IMR-90 (cell line): ENCODE measurements around the gene SPRR4. TPM values are rescaled to one million over a fixed set of nuclear protein-coding genes. Genes with fewer than 3 reads are reported as not detected.

Experiments used
- ATAC-seq: fragments of 200-7000 bp; cut with Tn5 transposase; 2 replicates; pipeline ENCODE4 v1.9.1; 2020; ENCODE audit warnings: low read depth, mild to moderate bottlenecking, moderate library complexity
- BruUV-seq: library from RNA; stranded (reverse); fragments of 400-500 nt; replicated peaks from 2 replicates; lab custom pipeline; 2021; lab: Mats Ljungman, UMichigan
- CTCF ChIA-PET: fragments of 300-600 bp; formaldehyde crosslinking; extraction: SDS; loops from one replicate; lab custom pipeline; 2021; ENCODE audit warnings: antibody characterized with exemption; lab: Yijun Ruan, JAX
- POLR2A ChIA-PET: fragments of 300-600 bp; sonication (Branson Sonifier 250); formaldehyde crosslinking; loops from one replicate; lab custom pipeline; 2022; ENCODE audit warnings: antibody characterized with exemption; ENCODE audit not compliant: unreplicated experiment; lab: Charles Lee
- DNase-seq: peaks from one replicate; pipeline ENCODE4 v3.0.0; 2013
- H2AFZ ChIP-seq: replicated peaks from 2 replicates; pipeline ENCODE3; 2013; ENCODE audit warnings: low read length, mild to moderate bottlenecking; ENCODE audit not compliant: poor library complexity
- H2AK5ac ChIP-seq: 2 replicates; pipeline ENCODE4 v1.6.1; 2013; ENCODE audit warnings: low read depth, low read length, inconsistent platforms
- H2AK9ac ChIP-seq: replicated peaks from 2 replicates; pipeline ENCODE3; 2013; ENCODE audit warnings: mild to moderate bottlenecking, low read depth, low read length, moderate library complexity; ENCODE audit not compliant: poor library complexity
- H2BK120ac ChIP-seq: 2 replicates; pipeline ENCODE4 v1.6.1; 2013; ENCODE audit warnings: low read depth, low read length, inconsistent platforms
- H2BK15ac ChIP-seq: 3 replicates; pipeline ENCODE4 v1.6.1; 2013; ENCODE audit warnings: low read depth, low read length, inconsistent platforms
- H2BK20ac ChIP-seq: 2 replicates; pipeline ENCODE4 v1.6.1; 2013; ENCODE audit warnings: low read depth, mild to moderate bottlenecking, inconsistent platforms, low read length, moderate library complexity
- H2BK5ac ChIP-seq: 2 replicates; pipeline ENCODE4 v1.6.1; 2013; ENCODE audit warnings: mild to moderate bottlenecking, low read depth, low read length, inconsistent platforms; ENCODE audit not compliant: poor library complexity, severe bottlenecking
- H3K14ac ChIP-seq: replicated peaks from 2 replicates; pipeline ENCODE4 v1.6.1; 2013; ENCODE audit warnings: low read depth, low read length, inconsistent platforms
- H3K18ac ChIP-seq: 2 replicates; pipeline ENCODE4 v1.6.1; 2013; ENCODE audit warnings: low read depth, low read length, control low read depth
- H3K23ac ChIP-seq: 2 replicates; pipeline ENCODE4 v1.6.1; 2013; ENCODE audit warnings: low read depth, low read length, inconsistent platforms
- H3K27ac ChIP-seq: 2 replicates; pipeline ENCODE4 v1.5.1; 2013; ENCODE audit warnings: mild to moderate bottlenecking, control low read depth, low read length; ENCODE audit not compliant: insufficient read depth
- H3K27me3 ChIP-seq: 2 replicates; pipeline ENCODE4 v1.6.1; 2013; ENCODE audit warnings: low read length; ENCODE audit not compliant: control insufficient read depth, insufficient read depth
- H3K36me3 ChIP-seq: 2 replicates; pipeline ENCODE4 v1.6.1; 2013; ENCODE audit warnings: low read length, mixed read lengths; ENCODE audit not compliant: control insufficient read depth, insufficient read depth
- H3K4ac ChIP-seq: 2 replicates; pipeline ENCODE4 v1.6.1; 2013; ENCODE audit warnings: low read depth, low read length, inconsistent platforms
- H3K4me1 ChIP-seq: 2 replicates; pipeline ENCODE4 v1.6.1; 2013; ENCODE audit warnings: low read length, mixed read lengths; ENCODE audit not compliant: control insufficient read depth, insufficient read depth
- H3K4me2 ChIP-seq: 2 replicates; pipeline ENCODE4 v1.6.1; 2013; ENCODE audit warnings: low read depth, mild to moderate bottlenecking, control low read depth, low read length, moderate library complexity
- H3K4me3 ChIP-seq: 2 replicates; pipeline ENCODE4 v1.5.1; 2013; ENCODE audit warnings: low read depth, mild to moderate bottlenecking, control low read depth, low read length, moderate library complexity; ENCODE audit not compliant: insufficient read depth
- H3K56ac ChIP-seq: 2 replicates; pipeline ENCODE4 v1.6.1; 2013; ENCODE audit warnings: low read length, inconsistent platforms; ENCODE audit not compliant: insufficient read depth; ENCODE audit errors: extremely low read depth
- H3K79me1 ChIP-seq, 2 experiments: 2 replicates each; pipeline ENCODE4 v1.6.1; 2013; ENCODE audit warnings: low read length in 2 of 2, inconsistent platforms in 1 of 2, low read depth in 1 of 2
- H3K9ac ChIP-seq: 2 replicates; pipeline ENCODE4 v1.6.1; 2013; ENCODE audit warnings: low read depth, low read length, control low read depth
- H3K9me1 ChIP-seq: 2 replicates; pipeline ENCODE4 v1.6.1; 2013; ENCODE audit warnings: low read length, inconsistent platforms; ENCODE audit not compliant: insufficient read depth
- H3K9me3 ChIP-seq: 2 replicates; pipeline ENCODE4 v1.6.1; 2013; ENCODE audit warnings: low read length; ENCODE audit not compliant: control insufficient read depth, insufficient read depth
- H4K20me1 ChIP-seq: 2 replicates; pipeline ENCODE4 v1.6.1; 2013; ENCODE audit warnings: low read length, inconsistent platforms; ENCODE audit not compliant: insufficient read depth
- H4K5ac ChIP-seq: 2 replicates; pipeline ENCODE4 v1.6.1; 2013; ENCODE audit warnings: mild to moderate bottlenecking, low read depth, low read length, control low read depth
- H4K8ac ChIP-seq, 2 experiments: 2 replicates each; pipeline ENCODE4 v1.6.1; 2013; ENCODE audit warnings: low read depth in 2 of 2, low read length in 2 of 2, control low read depth in 1 of 2, inconsistent platforms in 1 of 2
- H4K91ac ChIP-seq: 2 replicates; pipeline ENCODE4 v1.6.1; 2013; ENCODE audit warnings: low read depth, low read length, inconsistent platforms; ENCODE audit not compliant: insufficient read depth
- MAZ ChIP-seq: IDR thresholded peaks from 2 replicates; pipeline ENCODE4 v1.6.1; 2012; ENCODE audit warnings: low read depth, mild to moderate bottlenecking, low read length, improper control_type of control experiment, moderate library complexity, borderline replicate concordance
- WGBS, 2 experiments: methylation state at CpG; one replicate each; pipeline versions ENCODE4 v1.1.5 to v1.1.7; 2013; ENCODE audit warnings: missing lambda C conversion rate in 2 of 2; ENCODE audit not compliant: insufficient read length in 1 of 2; ENCODE audit errors: extremely low coverage in 2 of 2; 5-methylcytosine and 5-hydroxymethylcytosine counted together
- dilution Hi-C: fragments of 300-500 bp; cut with HindIII; formaldehyde crosslinking; loops from one replicate; pipeline ENCODE4 v1.14.3; 2018; ENCODE audit warnings: low sequenced_read_pairs; ENCODE audit not compliant: unreplicated experiment
- in situ Hi-C: fragments of 300-500 bp; cut with MboI; formaldehyde crosslinking; loops from 3 replicates; pipeline ENCODE4 v1.14.3; 2019; ENCODE audit warnings: low sequenced_read_pairs, inconsistent platforms, mixed read lengths
- intact Hi-C: fragments of 100-400 bp; cut with micrococcal nuclease; formaldehyde crosslinking; loops from 2 replicates; pipeline ENCODE4 v1.10.0; 2022
- polyA plus RNA-seq, 3 experiments: library from polyadenylated mRNA; depleted of rRNA; stranded (reverse); fragments of >200 nt; gene quantifications; 2 replicates each; pipeline ENCODE4 v1.2.3, GENCODE V29; 2012; ENCODE audit warnings: low replicate concordance in 1 of 3
- total RNA-seq: library from RNA; depleted of rRNA; stranded (reverse); fragments of >200 nt; gene quantifications from 2 replicates; pipeline ENCODE4 v1.2.3, GENCODE V29; 2012

The SPRR4 gene
- total and polyA plus RNA-seq, 2 of the 4 experiments (the other 2 are of a cell fraction), result not detected

- Histone ChIP-seq H3K9ac (no peak overlapping the region), H3K4me3 (no peak overlapping the region), H3K4me1 (no peaks in the 10 kb centered on the region), H3K36me3 (no peaks in the 10 kb centered on the region), H3K9me3 (no peaks in the 10 kb centered on the region), H3K4me2 (no peak overlapping the region), H3K27me3 (no peaks in the 10 kb centered on the region), H4K5ac (no peak overlapping the region), H2AFZ (no peak overlapping the region), H3K79me1 (no peaks in the 10 kb centered on the region), H4K91ac (no peak overlapping the region), H3K23ac (no peak overlapping the region), H2BK120ac (no peak overlapping the region), H4K20me1 (no peaks in the 10 kb centered on the region), H3K4ac (no peak overlapping the region), H3K18ac (no peak overlapping the region), H2BK20ac (no peak overlapping the region), H3K27ac (no peak overlapping the region), H2BK15ac (no peak overlapping the region), H3K14ac (no peak overlapping the region), H3K56ac (no peak overlapping the region), H2AK9ac (no peak overlapping the region), H2BK5ac (no peak overlapping the region), H3K9me1 (no peaks in the 10 kb centered on the region), H2AK5ac (no peak overlapping the region), H4K8ac (no peak overlapping the region)
- DNase-seq (no peak), ATAC-seq (no peak)
- no TSS peak for BruUV-seq
- in situ Hi-C loops, result no loop called here
- intact Hi-C loops, result no loop called here
- WGBS, 2 experiments, result no CpG with 5 or more reads among the region's 5 CpGs
- dilution Hi-C loops, result no loop called here
- POLR2A ChIA-PET, result no interaction called here
- CTCF ChIA-PET, result no interaction called here
- no peak for TF ChIP-seq MAZ
Measured at GRCh38 chr1:152951711-152952110, 18.7 kb upstream of the SPRR4 start.
